B cell (primary cell): ENCODE data around the gene COG5. TPM values are rescaled to one million over a fixed set of nuclear protein-coding genes. Genes with fewer than 3 reads are reported as not detected.

Experiments used
- ATAC-seq: fragments of 200-7000 bp; cut with Tn5 transposase; one replicate; pipeline ENCODE4 v1.10.0; 2021; ENCODE audit warnings: low read depth, mild to moderate bottlenecking, moderate number of reproducible peaks, moderate library complexity
- CTCF ChIA-PET: fragments of 350-600 bp; sonication (Branson Sonifier 250); formaldehyde crosslinking; loops from one replicate; lab custom pipeline; 2021; ENCODE audit warnings: antibody characterized with exemption, inconsistent platforms; lab: Charles Lee
- POLR2A ChIA-PET: fragments of 350-600 bp; sonication (Branson Sonifier 250); formaldehyde crosslinking; loops from one replicate; lab custom pipeline; 2021; ENCODE audit warnings: antibody characterized with exemption; lab: Charles Lee
- DNase-seq: peaks from one replicate; pipeline ENCODE4 v3.0.0; 2013
- H2AFZ ChIP-seq: 2 replicates; pipeline ENCODE4 v1.6.1; 2012; ENCODE audit warnings: mild to moderate bottlenecking, low read depth, low read length; ENCODE audit not compliant: insufficient read depth, poor library complexity, severe bottlenecking
- H3K27ac ChIP-seq, 2 donors: 1 replicate in 1 of 2; 2 replicates in 1 of 2; pipeline ENCODE4 v1.5.1; 2012 to 2013; ENCODE audit warnings: low read length in 2 of 2, mild to moderate bottlenecking in 2 of 2, moderate library complexity in 1 of 2
- H3K27me3 ChIP-seq, 4 experiments: fragments of 200-600 bp in 1 of 4; sonication (generic) in 1 of 4; replicated peaks in 1 of 4; 1 replicate in 2 of 4; 2 replicates in 2 of 4; pipeline versions ENCODE4 v1.6.1 to v1.7.0; 2013 to 2016; ENCODE audit warnings: low read length in 3 of 4, mild to moderate bottlenecking in 2 of 4, mixed read lengths in 1 of 4, moderate library complexity in 1 of 4; ENCODE audit not compliant: insufficient read depth in 4 of 4, control insufficient read depth in 3 of 4; ENCODE audit errors: control extremely low read depth in 1 of 4
- H3K36me3 ChIP-seq, 2 experiments: replicated peaks in 1 of 2; 1 replicate in 1 of 2; 2 replicates in 1 of 2; pipeline versions ENCODE4 v1.6.1 to v1.7.1; 2013; ENCODE audit warnings: low read length in 1 of 2; ENCODE audit not compliant: insufficient read depth in 2 of 2, control insufficient read depth in 1 of 2; ENCODE audit errors: control extremely low read depth in 1 of 2, extremely low read depth in 1 of 2
- H3K4me1 ChIP-seq, 2 donors: fragments of 200-600 bp in 1 of 2; sonication (generic) in 1 of 2; 1 replicate in 1 of 2; 2 replicates in 1 of 2; pipeline versions ENCODE4 v1.5.1 to v1.6.1; 2013 to 2017; ENCODE audit warnings: low read length in 2 of 2; ENCODE audit not compliant: control insufficient read depth in 2 of 2, insufficient read depth in 2 of 2
- H3K4me2 ChIP-seq: replicated peaks from 2 replicates; pipeline ENCODE3; 2012; ENCODE audit warnings: mild to moderate bottlenecking, low read depth, low read length; ENCODE audit not compliant: poor library complexity, severe bottlenecking
- H3K4me3 ChIP-seq, 5 experiments: fragments of 200-600 bp in 1 of 5; sonication (generic) in 1 of 5; 1 replicate in 3 of 5; 2 replicates in 2 of 5; pipeline versions ENCODE4 v1.5.1 to v1.7.0; 2011 to 2016; ENCODE audit warnings: low read length in 4 of 5, mild to moderate bottlenecking in 4 of 5, low read depth in 2 of 5, control low read depth in 1 of 5, moderate library complexity in 1 of 5; ENCODE audit not compliant: insufficient read depth in 1 of 5; ENCODE audit errors: control extremely low read depth in 1 of 5, extremely low read depth in 1 of 5
- H3K79me2 ChIP-seq: fragments of 200-600 bp; sonication (generic); one replicate; pipeline ENCODE4 v1.6.0; 2016; ENCODE audit warnings: low read length; ENCODE audit not compliant: control insufficient read depth, insufficient read depth
- H3K9ac ChIP-seq: fragments of 200-600 bp; sonication (generic); 2 replicates; pipeline ENCODE4 v1.6.1; 2017; ENCODE audit warnings: mild to moderate bottlenecking, low read length, moderate library complexity
- H3K9me3 ChIP-seq, 3 donors: one replicate each; pipeline versions ENCODE4 v1.6.1 to v1.7.1; 2013; ENCODE audit warnings: low read length in 2 of 3; ENCODE audit not compliant: control insufficient read depth in 2 of 3, insufficient read depth in 1 of 3; ENCODE audit errors: control extremely low read depth in 1 of 3
- H4K20me1 ChIP-seq: 2 replicates; pipeline ENCODE4 v1.6.0; 2012; ENCODE audit warnings: mild to moderate bottlenecking, low read length; ENCODE audit not compliant: insufficient read depth, control insufficient read depth, poor library complexity, severe bottlenecking
- H3K27ac Mint-ChIP-seq: one replicate; pipeline ENCODE4 v1.8.0; 2021; ENCODE audit warnings: mixed read lengths
- H3K27me3 Mint-ChIP-seq: one replicate; pipeline ENCODE4 v1.8.0; 2021; ENCODE audit warnings: mixed read lengths
- H3K4me1 Mint-ChIP-seq: one replicate; pipeline ENCODE4 v1.8.0; 2021; ENCODE audit warnings: mixed read lengths
- H3K4me3 Mint-ChIP-seq: one replicate; pipeline ENCODE4 v1.8.0; 2021; ENCODE audit warnings: mixed read lengths
- H3K9me3 Mint-ChIP-seq: one replicate; pipeline ENCODE4 v1.8.0; 2022; ENCODE audit warnings: mixed read lengths; ENCODE audit not compliant: insufficient read depth
- CTCF ChIP-seq: fragments of 200-600 bp; IDR thresholded peaks from one replicate; pipeline ENCODE4 v1.8.0; 2022; ENCODE audit warnings: antibody characterized with exemption, mild to moderate bottlenecking
- EZH2 ChIP-seq: IDR thresholded peaks from 2 replicates; pipeline ENCODE4 v1.6.1; 2012; ENCODE audit warnings: borderline replicate concordance, low read depth, mild to moderate bottlenecking, moderate library complexity, low read length; ENCODE audit not compliant: insufficient read depth, poor library complexity, severe bottlenecking
- WGBS: methylation state at CpG from one replicate; pipeline ENCODE4 v1.1.5; 2013; ENCODE audit warnings: missing lambda C conversion rate; ENCODE audit not compliant: insufficient coverage; 5-methylcytosine and 5-hydroxymethylcytosine counted together
- intact Hi-C: fragments of 100-400 bp; cut with micrococcal nuclease; formaldehyde crosslinking; loops from one replicate; pipeline ENCODE4 v1.10.0; 2022
- polyA plus RNA-seq: library from polyadenylated mRNA; depleted of rRNA; stranded (reverse); fragments of >200 nt; gene quantifications from 2 replicates; pipeline ENCODE4 v1.2.3, GENCODE V29; 2012
- total RNA-seq, 2 donors: library from RNA; stranded (reverse); fragments of 120-200 nt in 1 of 2; gene quantifications; 1 replicate in 1 of 2; 2 replicates in 1 of 2; pipeline versions ENCODE4 v1.2.3 to v1.2.4, GENCODE V29; 2013 to 2022

COG5 gene
- total and polyA plus RNA-seq, 2 donors (not counting 1 experiment from before 2014, with no cell fraction given), result 7.0 to 73.0 TPM

- Histone ChIP-seq H3K27ac (peak overlapping the region; percentile 59 to 80), H2AFZ (peak overlapping the region; percentile 98), H3K79me2 (peaks cover 5% of the 10 kb centered on the region), H3K4me3 (peak overlapping the region; percentile 32 to 93 (median 85)), H3K4me1 (peaks cover 4 to 7% of the 10 kb centered on the region in 2 donors), H3K36me3 (peaks cover 0 to 4% of the 10 kb centered on the region in 2 experiments), H4K20me1 (no peaks in the 10 kb centered on the region), H3K27me3 (no peaks in the 10 kb centered on the region), H3K4me2 (peak overlapping the region; percentile 85), H3K9me3 (no peaks in the 10 kb centered on the region), H3K9ac (peak overlapping the region; percentile 94)
- H3K9me3 Mint-ChIP-seq, result no peaks in the 10 kb centered on the region
- CTCF ChIA-PET, result interaction anchor here (0.9 to 1.5 kb wide), 7 partner anchors 57 to 162 kb away, joined by 3 to 7 read pairs (median 3); partner anchors contain the start of gene SLC26A4
- peak overlapping the region; percentile 85 for H3K4me3 Mint-ChIP-seq
- peak overlapping the region; percentile 53 for H3K27ac Mint-ChIP-seq
- no peaks in the 10 kb centered on the region for H3K27me3 Mint-ChIP-seq
- peaks cover 23% of the 10 kb centered on the region for H3K4me1 Mint-ChIP-seq
- POLR2A ChIA-PET, result interaction anchor here (0.6 to 2.2 kb wide), 3 partner anchors 17 to 101 kb away, joined by 3 to 7 read pairs (median 6); partner anchors contain the start of genes COG5 and DUS4L
- DNase-seq, result no peak
- TF ChIP-seq CTCF, result no peak
- no peak for TF ChIP-seq EZH2
- no CpG with 5 or more reads among the region's 10 CpGs for WGBS
- ATAC-seq, result no peak
- intact Hi-C loops, result loop anchor here (1.0 to 5.0 kb wide), 6 partner anchors 17 to 414 kb away; partner anchors contain the start of genes HBP1 and SLC26A4
Observed at GRCh38 chr7:107580716-107581383, 17.1 kb upstream of the COG5 start.
